Fibroblast of the aortic adventitia (primary cell): ENCODE data around the gene METTL16. TPM values are rescaled to one million over a fixed set of nuclear protein-coding genes. Genes with fewer than 3 reads are reported as not detected.
"Not testable (repeated sequence)": the region's sequence is repeated elsewhere in the genome, so short reads cannot be mapped to it uniquely, and the experiment has no call there.

ENCODE experiments used
- DNase-seq: peaks from one replicate; pipeline ENCODE4 v3.0.0-alpha.2; 2010; ENCODE audit warnings: low read depth
- H3K4me3 ChIP-seq: 2 replicates; pipeline ENCODE4 v1.5.1; 2011; ENCODE audit warnings: low read depth, mild to moderate bottlenecking, control low read depth, low read length, moderate library complexity
- CTCF ChIP-seq: IDR thresholded peaks from 2 replicates; pipeline ENCODE4 v1.5.1; 2011; ENCODE audit warnings: mild to moderate bottlenecking, low read length, control low read depth, inconsistent platforms; ENCODE audit not compliant: insufficient read depth
- total RNA-seq: library from RNA; depleted of rRNA; stranded (reverse); fragments of >200 nt; gene quantifications from 2 replicates; pipeline ENCODE4 v1.2.3, GENCODE V29; 2012; ENCODE audit warnings: low replicate concordance

METTL16 gene, protein sequence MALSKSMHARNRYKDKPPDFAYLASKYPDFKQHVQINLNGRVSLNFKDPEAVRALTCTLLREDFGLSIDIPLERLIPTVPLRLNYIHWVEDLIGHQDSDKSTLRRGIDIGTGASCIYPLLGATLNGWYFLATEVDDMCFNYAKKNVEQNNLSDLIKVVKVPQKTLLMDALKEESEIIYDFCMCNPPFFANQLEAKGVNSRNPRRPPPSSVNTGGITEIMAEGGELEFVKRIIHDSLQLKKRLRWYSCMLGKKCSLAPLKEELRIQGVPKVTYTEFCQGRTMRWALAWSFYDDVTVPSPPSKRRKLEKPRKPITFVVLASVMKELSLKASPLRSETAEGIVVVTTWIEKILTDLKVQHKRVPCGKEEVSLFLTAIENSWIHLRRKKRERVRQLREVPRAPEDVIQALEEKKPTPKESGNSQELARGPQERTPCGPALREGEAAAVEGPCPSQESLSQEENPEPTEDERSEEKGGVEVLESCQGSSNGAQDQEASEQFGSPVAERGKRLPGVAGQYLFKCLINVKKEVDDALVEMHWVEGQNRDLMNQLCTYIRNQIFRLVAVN
- total RNA-seq: 12.3 and 18.7 TPM in 2 replicates

GRCh38 chr17:2511462-2512369 lies at the start of gene METTL16:
TSS of gene METTL16 (minus strand) at chr17:2511888. CDS start at chr17:2502331, 9,557 bp downstream.
- peak; percentile 99 for DNase-seq
- no peak for TF ChIP-seq CTCF
- peak within 1 kb of the TSS; percentile 100 for H3K4me3 ChIP-seq

DNA sequence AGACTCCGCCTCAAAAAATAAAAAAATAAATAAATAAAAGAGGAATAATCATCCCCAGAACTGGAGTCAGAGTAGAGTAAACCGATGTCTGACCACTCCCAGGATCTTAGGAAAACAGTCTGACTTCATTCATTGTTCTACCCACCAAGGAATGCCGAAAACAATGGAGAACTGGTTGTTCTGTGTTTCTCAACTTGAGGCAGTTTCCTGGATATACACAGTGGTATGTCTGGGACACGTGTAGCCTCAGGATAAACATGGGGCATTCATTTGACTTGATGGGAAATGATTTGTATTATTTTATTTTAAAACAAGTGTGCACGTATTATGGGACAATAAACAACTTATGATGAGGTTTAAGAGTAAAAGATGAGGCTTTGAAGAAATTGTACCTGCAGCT lies 49.0 kb upstream of the METTL16 start:
- TF ChIP-seq CTCF: no peak
- no peak for DNase-seq

GRCh38 chr17:2551928-2552327 lies 40.2 kb upstream of the METTL16 start:
- no peak for TF ChIP-seq CTCF

More for the DNA sequence above, 49.0 kb upstream of the METTL16 start:
- no peak overlapping the region for H3K4me3 ChIP-seq

DNA sequence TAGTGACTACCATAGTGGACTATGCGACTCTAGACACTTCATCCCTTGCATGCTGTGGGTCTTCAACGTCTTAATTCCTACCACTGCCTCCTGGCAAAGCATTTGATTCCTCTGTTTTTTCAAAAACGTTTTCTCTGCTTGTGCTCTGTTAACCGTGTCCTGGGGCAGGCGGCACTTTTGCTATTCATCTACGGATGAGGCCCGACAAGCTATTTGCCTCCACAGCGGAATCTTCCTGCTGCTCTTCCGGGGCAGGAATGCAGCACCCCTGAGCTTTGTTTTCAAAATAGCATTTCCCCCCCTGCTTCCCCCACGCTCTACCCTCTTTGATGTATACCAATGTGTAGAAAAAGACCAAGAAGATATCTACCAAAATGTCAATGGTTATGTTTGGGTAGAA lies 39.8 kb upstream of the METTL16 start:
- no peak for TF ChIP-seq CTCF
- no peak overlapping the region for H3K4me3 ChIP-seq
- no peak for DNase-seq

More at GRCh38 chr17:2551928-2552327, 40.2 kb upstream of the METTL16 start:
- H3K4me3 ChIP-seq: no peak overlapping the region
- DNase-seq: no peak

- no peak for TF ChIP-seq CTCF
- no peak overlapping the region for H3K4me3 ChIP-seq
- DNase-seq: no peak
These were observed 37.9 kb upstream of the METTL16 start for GRCh38 chr17:2549392-2550211.

- not testable (repeated sequence) for DNase-seq
These were observed 36.3 kb upstream of the METTL16 start for GRCh38 chr17:2548026-2548425.

More at GRCh38 chr17:2548026-2548425, 36.3 kb upstream of the METTL16 start:
- H3K4me3 ChIP-seq: not testable (repeated sequence)
